Peyer's patch (tissue), 4 donors: ENCODE measurements around the gene ONECUT1.

Experiments used
- CTCF ChIP-seq, 6 experiments: fragments of 450-650 bp in 4 of 6; fragments of 200-600 bp in 2 of 6; sonication (generic) in 1 of 6; IDR thresholded peaks; one replicate each; pipeline ENCODE4 v1.5.1; 2017 to 2019; ENCODE audit warnings: antibody characterized with exemption in 6 of 6, mild to moderate bottlenecking in 3 of 6, moderate library complexity in 1 of 6
- POLR2A ChIP-seq, 2 donors: fragments of 450-650 bp; IDR thresholded peaks; one replicate each; pipeline ENCODE4 v1.5.1; 2017; ENCODE audit warnings: antibody characterized with exemption in 2 of 2, mild to moderate bottlenecking in 2 of 2, moderate library complexity in 2 of 2

- TF ChIP-seq CTCF (IDR thresholded peaks at IDR 0.05) (no peak), POLR2A (IDR thresholded peaks at IDR 0.05) (no peak)
These were observed 451 bp downstream of the ONECUT1 start for GRCh38 chr15:52789601-52790168.
